Osteocyte (in vitro differentiated cells): Measurements from ENCODE around the gene LRRC17. TPM values are rescaled to one million over a fixed set of nuclear protein-coding genes. Genes with fewer than 3 reads are reported as not detected.

ENCODE experiments used
- DNase-seq: peaks from one replicate; pipeline ENCODE4 v3.0.0; 2021; ENCODE audit warnings: mixed read lengths; ENCODE audit not compliant: unreplicated experiment; ENCODE audit errors: extremely low spot score
- H3K27ac Mint-ChIP-seq: one replicate; pipeline ENCODE4 v1.8.0; 2021; ENCODE audit warnings: mild to moderate bottlenecking, mixed read lengths; ENCODE audit not compliant: unreplicated experiment
- H3K27me3 Mint-ChIP-seq: one replicate; pipeline ENCODE4 v1.8.0; 2021; ENCODE audit warnings: mixed read lengths; ENCODE audit not compliant: unreplicated experiment
- H3K36me3 Mint-ChIP-seq: one replicate; pipeline ENCODE4 v1.8.0; 2021; ENCODE audit warnings: mixed read lengths; ENCODE audit not compliant: unreplicated experiment
- H3K4me1 Mint-ChIP-seq: one replicate; pipeline ENCODE4 v1.8.0; 2021; ENCODE audit warnings: mixed read lengths; ENCODE audit not compliant: unreplicated experiment
- H3K4me3 Mint-ChIP-seq: one replicate; pipeline ENCODE4 v1.8.0; 2021; ENCODE audit warnings: mild to moderate bottlenecking, moderate library complexity, mixed read lengths; ENCODE audit not compliant: unreplicated experiment
- H3K9me3 Mint-ChIP-seq: one replicate; pipeline ENCODE4 v1.8.0; 2021; ENCODE audit warnings: mixed read lengths; ENCODE audit not compliant: unreplicated experiment
- CTCF ChIP-seq: fragments of 200-600 bp; sonication (generic); IDR thresholded peaks from 2 replicates; pipeline ENCODE4 v1.5.0; 2021; ENCODE audit warnings: antibody characterized with exemption, mild to moderate bottlenecking, moderate library complexity
- total RNA-seq: library from RNA; stranded (reverse); gene quantifications from 2 replicates; pipeline ENCODE4 v1.2.1, GENCODE V29; 2021

Gene LRRC17
- total RNA-seq, 1 donor from 2014 or later = 12.4 TPM

GRCh38 chr7:102890971-102891692 is 21.7 kb upstream of the LRRC17 start:
- no peaks in the 10 kb centered on the region for H3K36me3 Mint-ChIP-seq

GRCh38 chr7:102891693-102892261 is 21.0 kb upstream of the LRRC17 start:
- no peaks in the 10 kb centered on the region for H3K9me3 Mint-ChIP-seq
- TF ChIP-seq CTCF = no peak
- H3K36me3 Mint-ChIP-seq = no peaks in the 10 kb centered on the region
- DNase-seq = no peak
- peak overlapping the region; percentile 87 for H3K27ac Mint-ChIP-seq
- H3K4me3 Mint-ChIP-seq = peak overlapping the region; percentile 11
- H3K4me1 Mint-ChIP-seq = peaks cover 70% of the 10 kb centered on the region
- H3K27me3 Mint-ChIP-seq = no peaks in the 10 kb centered on the region

More at GRCh38 chr7:102890971-102891692, 21.7 kb upstream of the LRRC17 start:
- DNase-seq = no peak
- H3K27ac Mint-ChIP-seq = peak overlapping the region; percentile 87
- no peak for TF ChIP-seq CTCF
- peaks cover 68% of the 10 kb centered on the region for H3K4me1 Mint-ChIP-seq
- no peaks in the 10 kb centered on the region for H3K27me3 Mint-ChIP-seq
- no peak overlapping the region for H3K4me3 Mint-ChIP-seq
- H3K9me3 Mint-ChIP-seq = no peaks in the 10 kb centered on the region

- Mint-ChIP-seq H3K27ac (no peak overlapping the region), H3K4me1 (peaks cover 76% of the 10 kb centered on the region), H3K27me3 (no peaks in the 10 kb centered on the region), H3K4me3 (no peak overlapping the region), H3K9me3 (no peaks in the 10 kb centered on the region), H3K36me3 (no peaks in the 10 kb centered on the region)
- DNase-seq = no peak
- TF ChIP-seq CTCF = no peak
These were observed 20.0 kb upstream of the LRRC17 start for GRCh38 chr7:102892631-102893278.

GRCh38 chr7:102895602-102896001 is 17.2 kb upstream of the LRRC17 start:
- H3K4me3 Mint-ChIP-seq = no peak overlapping the region

More at GRCh38 chr7:102895602-102896001, 17.2 kb upstream of the LRRC17 start:
- peak overlapping the region; percentile 40 for H3K27ac Mint-ChIP-seq
- no peaks in the 10 kb centered on the region for H3K27me3 Mint-ChIP-seq
- H3K4me1 Mint-ChIP-seq = peaks cover 51% of the 10 kb centered on the region
- no peaks in the 10 kb centered on the region for H3K9me3 Mint-ChIP-seq
- no peak for TF ChIP-seq CTCF
- no peak for DNase-seq
- no peaks in the 10 kb centered on the region for H3K36me3 Mint-ChIP-seq
